CD8-positive, alpha-beta memory T cell (primary cell): Measurements from ENCODE around the gene DTX1. TPM values are rescaled to one million over a fixed set of nuclear protein-coding genes. Genes with fewer than 3 reads are reported as not detected.

ENCODE experiments used
- CTCF ChIA-PET: fragments of 350-600 bp; sonication (Branson Sonifier 250); formaldehyde crosslinking; loops from one replicate; lab custom pipeline; 2021; ENCODE audit warnings: antibody characterized with exemption; lab: Charles Lee
- POLR2A ChIA-PET: fragments of 350-600 bp; sonication (Branson Sonifier 250); formaldehyde crosslinking; loops from one replicate; lab custom pipeline; 2021; ENCODE audit warnings: antibody characterized with exemption; lab: Charles Lee
- DNase-seq, 5 donors: peaks; one replicate each; pipeline versions ENCODE4 v3.0.0 to v3.0.0-alpha.2; 2020 to 2022; ENCODE audit warnings: mixed read lengths in 1 of 5
- H3K27ac ChIP-seq: one replicate; pipeline ENCODE4 v1.7.0; 2013; ENCODE audit warnings: low read depth, mild to moderate bottlenecking, low read length, moderate library complexity
- H3K27me3 ChIP-seq: 2 replicates; pipeline ENCODE4 v1.7.0; 2013; ENCODE audit warnings: low read length, mild to moderate bottlenecking; ENCODE audit not compliant: insufficient read depth, poor library complexity, severe bottlenecking
- H3K36me3 ChIP-seq: 2 replicates; pipeline ENCODE4 v1.7.0; 2013; ENCODE audit warnings: mild to moderate bottlenecking, low read length, moderate library complexity; ENCODE audit not compliant: insufficient read depth
- H3K4me1 ChIP-seq: 2 replicates; pipeline ENCODE4 v1.7.0; 2013; ENCODE audit warnings: mild to moderate bottlenecking, low read length, moderate library complexity; ENCODE audit not compliant: insufficient read depth
- H3K4me3 ChIP-seq: 2 replicates; pipeline ENCODE4 v1.7.0; 2013; ENCODE audit warnings: mild to moderate bottlenecking, low read length
- H3K9me3 ChIP-seq: 2 replicates; pipeline ENCODE4 v1.7.0; 2013; ENCODE audit warnings: mild to moderate bottlenecking, low read length
- H3K27ac Mint-ChIP-seq, 8 donors: one replicate each; pipeline ENCODE4 v1.8.0; 2020 to 2021; ENCODE audit warnings: mixed read lengths in 8 of 8, mild to moderate bottlenecking in 6 of 8, inconsistent platforms in 3 of 8, moderate library complexity in 3 of 8
- H3K27me3 Mint-ChIP-seq, 2 donors: one replicate each; pipeline ENCODE4 v1.8.0; 2020 to 2021; ENCODE audit warnings: mixed read lengths in 2 of 2, mild to moderate bottlenecking in 1 of 2, moderate library complexity in 1 of 2
- H3K36me3 Mint-ChIP-seq, 3 donors: one replicate each; pipeline ENCODE4 v1.8.0; 2020 to 2021; ENCODE audit warnings: mixed read lengths in 3 of 3, inconsistent platforms in 1 of 3, mild to moderate bottlenecking in 1 of 3
- H3K4me1 Mint-ChIP-seq, 3 donors: one replicate each; pipeline ENCODE4 v1.8.0; 2020 to 2021; ENCODE audit warnings: mixed read lengths in 3 of 3, inconsistent platforms in 1 of 3, mild to moderate bottlenecking in 1 of 3
- H3K4me3 Mint-ChIP-seq, 7 donors: one replicate each; pipeline ENCODE4 v1.8.0; 2020 to 2021; ENCODE audit warnings: mixed read lengths in 7 of 7, mild to moderate bottlenecking in 6 of 7, moderate library complexity in 4 of 7, inconsistent platforms in 2 of 7
- H3K9me3 Mint-ChIP-seq, 5 donors: one replicate each; pipeline ENCODE4 v1.8.0; 2020 to 2022; ENCODE audit warnings: mixed read lengths in 5 of 5, mild to moderate bottlenecking in 3 of 5, moderate library complexity in 2 of 5, inconsistent platforms in 1 of 5
- polyA plus RNA-seq: library from polyadenylated mRNA; unstranded; fragments of 300-500 nt; fragmentation: Illumina TruSeq; gene quantifications from one replicate; pipeline ENCODE4 v1.2.3, GENCODE V29; 2021
- total RNA-seq, 2 experiments: library from RNA; stranded (reverse); gene quantifications; one replicate each; pipeline ENCODE4 v1.2.3, GENCODE V29; 2021

DTX1 gene
- total and polyA plus RNA-seq, 3 experiments from 2014 or later: 0.98 to 2.2 (median 2.0) TPM

DNA sequence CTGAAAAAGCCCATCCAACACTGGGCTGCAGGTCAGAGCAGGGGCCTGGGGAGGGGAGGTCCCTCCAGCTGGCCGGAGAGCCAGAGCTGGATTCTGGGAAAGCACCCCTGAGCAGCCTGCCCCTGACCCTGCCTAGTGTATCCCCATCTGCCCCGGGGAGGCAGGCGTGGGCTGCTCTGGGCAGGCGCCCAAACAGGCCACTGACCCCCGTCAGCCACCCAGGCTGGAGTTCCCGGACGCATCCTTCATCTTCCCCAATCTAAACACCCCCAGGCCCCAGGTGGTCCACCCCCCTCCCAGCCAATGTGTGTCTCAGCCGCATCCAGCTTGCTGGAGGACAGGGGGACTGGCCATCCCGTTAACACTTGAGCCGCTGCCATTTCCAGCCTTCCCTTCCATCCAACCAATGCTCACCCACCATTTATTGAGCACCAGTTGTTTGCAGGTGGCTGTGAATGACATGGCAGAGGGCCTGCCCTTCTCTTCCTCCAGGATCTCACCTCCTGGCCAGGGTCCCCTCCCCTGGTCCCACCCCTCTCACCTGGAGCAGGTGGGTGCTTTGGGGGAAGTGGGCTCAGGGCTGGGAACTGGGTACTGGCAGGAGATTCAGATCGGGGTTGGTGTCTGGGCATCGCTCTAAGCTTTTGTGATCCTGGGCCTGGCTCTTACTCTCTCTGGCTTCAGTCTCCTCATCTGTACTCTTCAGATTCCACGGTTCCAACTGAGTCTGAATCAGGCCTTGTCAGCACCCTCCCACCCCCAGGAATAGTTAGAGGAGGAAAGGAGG lies 743 bp upstream of the DTX1 start:
- peak overlapping the region; percentile 66 for H3K4me3 ChIP-seq
- no peak for DNase-seq
- no peaks in the 10 kb centered on the region for H3K9me3 ChIP-seq
- H3K36me3 ChIP-seq: no peaks in the 10 kb centered on the region
- H3K27ac ChIP-seq: no peak overlapping the region
- no peaks in the 10 kb centered on the region for H3K36me3 Mint-ChIP-seq
- H3K9me3 Mint-ChIP-seq: no peaks in the 10 kb centered on the region
- H3K27ac Mint-ChIP-seq: peak overlapping the region in 3 of 8 donors; percentile 67 to 74 (median 72)
- peaks cover 8 to 10% (median 10%) of the 10 kb centered on the region in 3 donors for H3K4me1 Mint-ChIP-seq
- H3K4me1 ChIP-seq: peaks cover 42% of the 10 kb centered on the region
- H3K4me3 Mint-ChIP-seq: peak overlapping the region; percentile 61 to 87 (median 79)
- peaks cover 0 to 4% of the 10 kb centered on the region in 2 donors for H3K27me3 Mint-ChIP-seq
- CTCF ChIA-PET: no interaction called here
- no peaks in the 10 kb centered on the region for H3K27me3 ChIP-seq
- POLR2A ChIA-PET: no interaction called here

DNA sequence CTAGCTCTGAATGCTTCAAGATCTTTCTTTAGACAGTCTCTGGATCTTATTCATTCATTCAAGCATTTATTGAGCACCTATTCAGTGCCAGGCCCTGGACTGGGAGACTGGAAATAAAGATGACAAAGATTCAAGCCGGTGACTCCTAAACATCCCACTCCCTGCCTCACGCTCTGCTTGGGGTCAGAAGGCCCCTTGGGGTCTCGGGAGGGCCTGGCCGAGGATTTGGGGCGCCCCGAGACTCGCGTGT lies 224 bp upstream of the DTX1 start:
- Histone ChIP-seq H3K27me3 (no peaks in the 10 kb centered on the region), H3K4me1 (peaks cover 46% of the 10 kb centered on the region), H3K27ac (no peak overlapping the region), H3K9me3 (no peaks in the 10 kb centered on the region), H3K4me3 (peak overlapping the region; percentile 66), H3K36me3 (no peaks in the 10 kb centered on the region)
- H3K4me1 Mint-ChIP-seq: peaks cover 8 to 10% (median 10%) of the 10 kb centered on the region in 3 donors
- no peak for DNase-seq
- H3K27ac Mint-ChIP-seq: peak overlapping the region in 3 of 8 donors; percentile 67 to 74 (median 72)
- POLR2A ChIA-PET: no interaction called here
- peak overlapping the region; percentile 43 to 87 (median 79) for H3K4me3 Mint-ChIP-seq
- no peaks in the 10 kb centered on the region for H3K9me3 Mint-ChIP-seq
- peaks cover 0 to 4% of the 10 kb centered on the region in 2 donors for H3K27me3 Mint-ChIP-seq
- H3K36me3 Mint-ChIP-seq: no peaks in the 10 kb centered on the region
- CTCF ChIA-PET: no interaction called here

DNA sequence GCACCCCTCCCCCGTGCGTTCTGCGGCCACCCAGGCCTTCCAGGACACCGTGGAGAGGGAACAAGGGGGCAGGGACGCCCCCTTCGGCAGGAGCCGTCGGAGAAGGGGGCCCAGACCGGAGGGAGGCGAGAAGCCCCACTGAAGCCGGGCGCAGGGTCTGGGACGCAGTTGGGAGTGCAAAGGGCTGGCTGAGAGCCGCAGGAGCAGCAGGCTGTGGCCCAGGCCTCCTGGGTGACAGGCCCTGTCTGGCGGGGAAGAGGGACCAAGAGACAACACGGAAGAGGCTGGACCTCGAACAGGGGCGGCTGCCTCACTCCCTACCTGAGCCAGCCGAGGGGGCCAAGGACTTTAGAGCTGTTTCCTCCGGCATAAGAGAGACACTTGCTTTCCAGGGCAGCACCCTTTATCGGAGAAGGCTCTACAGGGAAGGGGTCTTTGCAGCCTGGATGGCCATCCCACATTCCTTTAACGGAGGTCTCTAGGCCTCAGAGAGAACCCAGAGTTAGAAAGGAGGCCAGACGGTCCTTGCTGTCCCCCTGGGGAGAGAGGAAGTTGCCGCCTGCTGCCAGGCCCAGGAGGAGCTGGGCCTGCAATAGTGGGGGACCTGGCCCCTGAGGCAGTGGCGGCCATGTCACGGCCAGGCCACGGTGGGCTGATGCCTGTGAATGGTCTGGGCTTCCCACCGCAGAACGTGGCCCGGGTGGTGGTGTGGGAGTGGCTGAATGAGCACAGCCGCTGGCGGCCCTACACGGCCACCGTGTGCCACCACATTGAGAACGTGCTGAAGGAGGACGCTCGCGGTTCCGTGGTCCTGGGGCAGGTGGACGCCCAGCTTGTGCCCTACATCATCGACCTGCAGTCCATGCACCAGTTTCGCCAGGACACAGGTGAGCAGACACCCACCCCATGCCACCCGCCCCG lies 1.3 kb downstream of the DTX1 start:
- Histone ChIP-seq H3K4me3 (peak overlapping the region; percentile 26), H3K36me3 (no peaks in the 10 kb centered on the region), H3K9me3 (no peaks in the 10 kb centered on the region), H3K27ac (no peak overlapping the region), H3K4me1 (peaks cover 47% of the 10 kb centered on the region), H3K27me3 (no peaks in the 10 kb centered on the region)
- no peaks in the 10 kb centered on the region for H3K9me3 Mint-ChIP-seq
- H3K4me1 Mint-ChIP-seq: peaks cover 8 to 10% (median 10%) of the 10 kb centered on the region in 3 donors
- CTCF ChIA-PET: interaction anchor here (1.0 kb wide), 1 partner anchor 9 kb away, joined by 4 read pairs; no protein-coding TSS in a partner anchor
- no peak for DNase-seq
- H3K36me3 Mint-ChIP-seq: no peaks in the 10 kb centered on the region
- peak overlapping the region in 1 of 8 donors; percentile 7 for H3K27ac Mint-ChIP-seq
- peak overlapping the region in 6 of 7 donors; percentile 47 to 78 (median 56) for H3K4me3 Mint-ChIP-seq
- POLR2A ChIA-PET: interaction anchor here (0.5 kb wide), 1 partner anchor 292 kb away, joined by 4 read pairs; no protein-coding TSS in a partner anchor
- H3K27me3 Mint-ChIP-seq: peaks cover 0 to 4% of the 10 kb centered on the region in 2 donors

DNA sequence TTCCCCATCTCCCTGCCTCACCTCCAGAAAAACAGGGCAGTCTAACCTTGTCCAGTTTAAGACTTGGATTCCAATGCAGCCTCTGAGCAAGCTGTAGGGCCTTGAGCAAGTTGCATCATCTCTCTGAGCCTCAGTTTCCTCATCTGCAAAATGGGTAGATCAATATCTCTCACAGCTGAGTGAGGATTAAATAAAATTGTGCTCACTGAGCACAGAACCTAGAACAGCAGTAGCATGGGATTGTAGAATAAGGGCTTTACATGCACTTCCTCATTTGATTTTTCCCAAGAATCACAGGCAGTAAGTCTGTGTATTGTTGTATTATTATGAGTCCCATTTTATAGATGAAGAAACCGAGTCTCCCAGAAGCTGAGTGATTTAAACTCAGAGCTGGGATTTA lies 2.0 kb downstream of the DTX1 start:
- POLR2A ChIA-PET: no interaction called here
- peaks cover 0 to 4% of the 10 kb centered on the region in 2 donors for H3K27me3 Mint-ChIP-seq
- H3K4me1 ChIP-seq: peaks cover 47% of the 10 kb centered on the region
- H3K4me3 Mint-ChIP-seq: peak overlapping the region in 3 of 7 donors; percentile 44 to 59 (median 54)
- CTCF ChIA-PET: interaction anchor here (1.0 kb wide), 1 partner anchor 10 kb away, joined by 4 read pairs; no protein-coding TSS in a partner anchor
- DNase-seq: no peak
- H3K4me3 ChIP-seq: no peak overlapping the region
- H3K9me3 ChIP-seq: no peaks in the 10 kb centered on the region
- H3K36me3 ChIP-seq: no peaks in the 10 kb centered on the region
- no peaks in the 10 kb centered on the region for H3K27me3 ChIP-seq
- peak overlapping the region in 1 of 8 donors; percentile 55 for H3K27ac Mint-ChIP-seq
- no peaks in the 10 kb centered on the region for H3K9me3 Mint-ChIP-seq
- H3K36me3 Mint-ChIP-seq: no peaks in the 10 kb centered on the region
- H3K27ac ChIP-seq: no peak overlapping the region
- peaks cover 8 to 10% (median 10%) of the 10 kb centered on the region in 3 donors for H3K4me1 Mint-ChIP-seq

DNA sequence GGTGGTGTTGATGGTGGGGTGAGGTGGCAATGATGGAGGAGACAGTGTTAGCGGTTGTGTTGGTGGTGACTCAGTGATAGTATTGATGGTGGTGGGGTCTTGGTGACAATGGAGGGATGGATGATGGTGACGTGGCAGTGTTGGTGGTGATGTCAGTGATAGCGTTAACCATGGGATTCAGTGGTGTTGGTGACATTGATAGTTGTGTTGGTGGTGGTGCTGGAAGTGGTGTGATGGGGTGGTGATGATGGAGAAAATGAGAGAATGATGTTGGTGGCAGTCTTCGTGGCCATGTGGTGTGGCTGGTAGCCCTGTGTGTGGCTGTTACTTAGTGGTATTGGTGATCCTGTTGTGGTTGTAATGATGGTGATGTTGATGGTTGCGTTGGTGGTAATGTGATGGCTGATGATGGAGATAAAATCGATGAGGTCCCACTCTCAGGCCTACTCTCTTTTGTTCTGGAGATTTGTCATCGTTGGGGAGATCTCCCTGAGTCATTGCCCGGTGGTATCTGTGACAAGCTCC lies 2.6 kb downstream of the DTX1 start:
- Histone ChIP-seq H3K9me3 (no peaks in the 10 kb centered on the region), H3K36me3 (no peaks in the 10 kb centered on the region), H3K27ac (no peak overlapping the region), H3K4me3 (no peak overlapping the region), H3K4me1 (peaks cover 47% of the 10 kb centered on the region), H3K27me3 (no peaks in the 10 kb centered on the region)
- no peak for DNase-seq
- POLR2A ChIA-PET: no interaction called here
- Mint-ChIP-seq H3K4me1 (peaks cover 8 to 10% (median 10%) of the 10 kb centered on the region in 3 donors), H3K9me3 (no peaks in the 10 kb centered on the region), H3K36me3 (no peaks in the 10 kb centered on the region), H3K27ac (no peak overlapping the region), H3K27me3 (peaks cover 0 to 4% of the 10 kb centered on the region in 2 donors), H3K4me3 (no peak overlapping the region)
- CTCF ChIA-PET: interaction anchor here (0.8 kb wide), 1 partner anchor 39 kb away, joined by 3 read pairs; no protein-coding TSS in a partner anchor

DNA sequence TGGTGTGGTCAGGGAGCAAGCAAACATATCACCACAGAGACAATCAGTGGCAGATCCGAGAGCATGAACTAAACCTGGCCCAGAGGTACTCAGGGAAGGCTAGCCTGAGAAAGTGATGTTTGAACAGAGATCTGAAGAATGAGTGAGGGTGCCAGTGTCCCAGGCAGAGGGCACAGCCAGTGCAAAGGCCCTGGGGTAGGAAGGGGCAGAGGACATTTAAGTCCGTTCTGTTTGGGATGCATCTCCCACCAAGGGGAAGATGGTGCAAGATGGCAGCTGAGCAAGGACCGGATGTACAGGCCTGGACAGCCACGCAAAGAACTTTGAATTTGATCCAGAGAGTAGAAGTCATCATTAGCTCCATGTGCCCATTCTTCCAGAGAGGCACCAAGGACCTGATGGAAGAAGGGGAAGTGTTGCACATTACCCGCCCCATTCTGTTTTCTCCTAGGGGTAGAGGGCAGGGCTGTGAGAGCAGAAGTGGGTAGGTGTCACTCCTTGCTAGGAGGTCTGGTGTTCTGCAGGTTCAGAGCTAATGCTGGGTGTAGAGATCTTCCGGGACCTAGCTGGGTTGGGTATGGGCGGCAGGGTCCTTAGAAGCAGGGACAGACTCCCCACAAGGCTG lies 3.9 kb downstream of the DTX1 start:
- H3K27me3 ChIP-seq: no peaks in the 10 kb centered on the region
- CTCF ChIA-PET: interaction anchor here (1.1 to 1.8 kb wide), 2 partner anchors 10 to 12 kb away, joined by 3 to 6 read pairs; no protein-coding TSS in a partner anchor
- H3K27ac ChIP-seq: no peak overlapping the region
- no peaks in the 10 kb centered on the region for H3K36me3 ChIP-seq
- H3K9me3 Mint-ChIP-seq: no peaks in the 10 kb centered on the region
- DNase-seq: no peak
- H3K36me3 Mint-ChIP-seq: no peaks in the 10 kb centered on the region
- POLR2A ChIA-PET: no interaction called here
- H3K4me3 Mint-ChIP-seq: no peak overlapping the region
- peak overlapping the region in 1 of 8 donors; percentile 44 for H3K27ac Mint-ChIP-seq
- H3K4me1 ChIP-seq: peaks cover 38% of the 10 kb centered on the region
- H3K27me3 Mint-ChIP-seq: peaks cover 0 to 2% of the 10 kb centered on the region in 2 donors
- no peak overlapping the region for H3K4me3 ChIP-seq
- H3K9me3 ChIP-seq: no peaks in the 10 kb centered on the region
- H3K4me1 Mint-ChIP-seq: peaks cover 6 to 15% (median 10%) of the 10 kb centered on the region in 3 donors

DNA sequence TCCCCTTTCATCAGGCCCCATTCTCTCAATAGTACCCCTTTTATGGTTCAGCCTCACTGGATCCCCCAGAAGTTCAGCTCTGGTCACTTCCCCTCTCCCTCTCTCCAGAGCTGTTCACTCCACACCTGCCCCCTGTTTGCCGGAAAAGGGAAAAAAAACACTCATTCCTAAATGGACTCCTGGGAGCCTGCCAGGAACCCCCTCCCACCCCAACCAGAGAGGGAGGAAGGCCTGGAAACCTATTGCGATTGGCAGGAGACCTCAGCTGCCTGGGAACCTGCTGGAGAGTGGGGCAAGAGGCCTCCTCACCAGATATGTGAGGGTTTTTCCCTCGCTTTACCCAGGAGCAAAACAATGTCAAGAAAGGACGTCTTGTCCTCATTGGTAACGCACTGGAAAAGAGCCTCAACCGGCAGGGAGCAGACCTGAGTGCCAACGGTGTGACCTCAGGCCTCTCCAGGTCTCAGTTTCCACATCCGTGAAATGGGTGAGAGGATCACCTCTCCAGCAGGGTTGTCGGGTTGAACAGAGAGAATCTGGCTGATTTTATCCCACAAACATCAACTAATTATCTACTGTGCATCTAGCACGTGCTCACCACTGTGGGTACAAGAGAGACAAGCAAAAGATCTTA lies 4.6 kb downstream of the DTX1 start:
- H3K27me3 Mint-ChIP-seq: peaks cover 0 to under 1% of the 10 kb centered on the region in 2 donors
- Histone ChIP-seq H3K36me3 (no peaks in the 10 kb centered on the region), H3K9me3 (no peaks in the 10 kb centered on the region), H3K4me1 (peaks cover 33% of the 10 kb centered on the region), H3K27ac (no peak overlapping the region), H3K4me3 (no peak overlapping the region), H3K27me3 (no peaks in the 10 kb centered on the region)
- no peak overlapping the region for H3K4me3 Mint-ChIP-seq
- no peaks in the 10 kb centered on the region for H3K9me3 Mint-ChIP-seq
- CTCF ChIA-PET: interaction anchor here (1.0 to 1.8 kb wide), 3 partner anchors 10 to 13 kb away, joined by 3 to 6 read pairs (median 5); no protein-coding TSS in a partner anchor
- POLR2A ChIA-PET: no interaction called here
- DNase-seq: no peak
- peak overlapping the region in 1 of 8 donors; percentile 46 for H3K27ac Mint-ChIP-seq
- peaks cover 4 to 13% (median 8%) of the 10 kb centered on the region in 3 donors for H3K4me1 Mint-ChIP-seq
- H3K36me3 Mint-ChIP-seq: no peaks in the 10 kb centered on the region
